ENCODE results near the gene KLF7.

- TF ChIP-seq, protein P1, sequence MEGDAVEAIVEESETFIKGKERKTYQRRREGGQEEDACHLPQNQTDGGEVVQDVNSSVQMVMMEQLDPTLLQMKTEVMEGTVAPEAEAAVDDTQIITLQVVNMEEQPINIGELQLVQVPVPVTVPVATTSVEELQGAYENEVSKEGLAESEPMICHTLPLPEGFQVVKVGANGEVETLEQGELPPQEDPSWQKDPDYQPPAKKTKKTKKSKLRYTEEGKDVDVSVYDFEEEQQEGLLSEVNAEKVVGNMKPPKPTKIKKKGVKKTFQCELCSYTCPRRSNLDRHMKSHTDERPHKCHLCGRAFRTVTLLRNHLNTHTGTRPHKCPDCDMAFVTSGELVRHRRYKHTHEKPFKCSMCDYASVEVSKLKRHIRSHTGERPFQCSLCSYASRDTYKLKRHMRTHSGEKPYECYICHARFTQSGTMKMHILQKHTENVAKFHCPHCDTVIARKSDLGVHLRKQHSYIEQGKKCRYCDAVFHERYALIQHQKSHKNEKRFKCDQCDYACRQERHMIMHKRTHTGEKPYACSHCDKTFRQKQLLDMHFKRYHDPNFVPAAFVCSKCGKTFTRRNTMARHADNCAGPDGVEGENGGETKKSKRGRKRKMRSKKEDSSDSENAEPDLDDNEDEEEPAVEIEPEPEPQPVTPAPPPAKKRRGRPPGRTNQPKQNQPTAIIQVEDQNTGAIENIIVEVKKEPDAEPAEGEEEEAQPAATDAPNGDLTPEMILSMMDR (IDR thresholded peaks at IDR 0.05; ENCODE audit: insufficient read depth, low read length, poor library complexity, severe bottlenecking): no peak
- TF ChIP-seq EZH2phosphoT487 (conservative IDR thresholded peaks at IDR 0.05; ENCODE audit: low read length): no peak
Observed at GRCh38 chr2:207205173-207205957, 39.6 kb upstream of the KLF7 start.
